HK-2 (cell line): ENCODE results near the gene TES.
"Not testable (repeated sequence)": the region's sequence is repeated elsewhere in the genome, so short reads cannot be mapped to it uniquely, and the experiment has no call there.

Experiments used
- DNase-seq: peaks from one replicate; pipeline ENCODE4 v3.0.0-alpha.2; 2018; ENCODE audit not compliant: unreplicated experiment

TES gene, protein sequence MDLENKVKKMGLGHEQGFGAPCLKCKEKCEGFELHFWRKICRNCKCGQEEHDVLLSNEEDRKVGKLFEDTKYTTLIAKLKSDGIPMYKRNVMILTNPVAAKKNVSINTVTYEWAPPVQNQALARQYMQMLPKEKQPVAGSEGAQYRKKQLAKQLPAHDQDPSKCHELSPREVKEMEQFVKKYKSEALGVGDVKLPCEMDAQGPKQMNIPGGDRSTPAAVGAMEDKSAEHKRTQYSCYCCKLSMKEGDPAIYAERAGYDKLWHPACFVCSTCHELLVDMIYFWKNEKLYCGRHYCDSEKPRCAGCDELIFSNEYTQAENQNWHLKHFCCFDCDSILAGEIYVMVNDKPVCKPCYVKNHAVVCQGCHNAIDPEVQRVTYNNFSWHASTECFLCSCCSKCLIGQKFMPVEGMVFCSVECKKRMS

GRCh38 chr7:116210345-116211005 lies at the start of gene TES:
Gene TES (plus strand): TSS chr7:116210539. CDS start chr7:116210708, 169 bp downstream.
- peak; percentile 82 for DNase-seq

- no peak for DNase-seq
These were observed 48.6 kb upstream of the TES start for GRCh38 chr7:116161728-116162127.

GRCh38 chr7:116162254-116162653 lies 48.1 kb upstream of the TES start:
- no peak for DNase-seq

GRCh38 chr7:116162992-116163391 lies 47.3 kb upstream of the TES start:
- DNase-seq, result no peak

DNA sequence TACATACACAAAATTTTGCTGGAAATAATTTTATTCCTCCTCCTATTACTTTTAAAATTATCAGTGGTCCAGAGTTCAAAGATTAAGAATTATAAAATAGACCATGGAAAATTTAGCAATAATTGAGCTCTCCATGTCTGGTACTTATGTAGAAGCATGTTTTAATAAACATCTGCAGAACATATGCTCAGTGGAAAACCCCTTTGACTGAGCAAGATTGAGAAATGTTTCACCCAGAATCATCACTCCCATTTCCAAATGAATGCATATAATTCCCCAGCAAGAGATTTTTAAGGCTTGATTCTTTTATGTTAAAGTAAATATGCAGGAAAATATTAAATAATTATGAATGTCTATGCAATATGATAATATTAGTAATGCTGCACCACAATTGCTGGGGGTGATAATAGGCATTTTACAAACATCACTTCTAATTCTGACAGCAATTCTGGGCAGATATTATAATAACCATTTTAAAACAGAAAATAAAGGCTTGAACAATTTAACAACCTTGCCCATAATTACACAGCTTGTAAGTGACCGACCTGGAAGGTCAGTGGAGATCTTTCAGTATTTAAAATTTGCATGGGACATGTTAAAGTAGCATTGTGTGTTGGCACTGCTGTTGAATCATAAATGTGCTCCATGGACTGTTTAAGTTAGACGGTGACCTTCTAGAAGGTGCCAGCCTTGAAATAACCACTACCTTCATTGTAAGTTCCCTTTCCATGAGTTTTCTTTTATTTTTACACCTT lies 45.6 kb upstream of the TES start:
- no peak for DNase-seq

DNA sequence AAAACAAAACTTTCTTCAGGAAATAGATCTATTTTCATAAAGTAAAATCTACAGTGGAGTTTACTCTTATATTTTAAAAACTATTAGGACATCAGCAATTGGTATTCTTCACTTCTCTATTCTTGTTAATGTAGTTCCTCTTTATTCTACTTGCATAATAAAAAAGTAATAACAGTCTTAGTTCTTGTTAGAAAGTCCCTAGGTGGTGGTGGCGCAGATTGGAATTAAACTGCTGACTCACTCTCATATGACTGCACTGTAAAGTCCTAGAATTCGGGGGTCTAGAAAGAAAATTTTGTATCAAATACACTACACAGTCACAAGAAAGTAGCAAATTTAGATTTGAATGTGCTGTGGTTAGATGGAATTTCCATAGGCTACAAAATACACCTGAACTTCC lies 44.6 kb upstream of the TES start:
- no peak for DNase-seq

- no peak for DNase-seq
These were observed 44.2 kb upstream of the TES start for GRCh38 chr7:116166156-116166555.

GRCh38 chr7:116167177-116167576 lies 43.2 kb upstream of the TES start:
- no peak for DNase-seq

- DNase-seq, result no peak
These were observed 41.3 kb upstream of the TES start for GRCh38 chr7:116169060-116169459.

GRCh38 chr7:116170180-116170579 lies 40.2 kb upstream of the TES start:
- DNase-seq, result no peak

DNA sequence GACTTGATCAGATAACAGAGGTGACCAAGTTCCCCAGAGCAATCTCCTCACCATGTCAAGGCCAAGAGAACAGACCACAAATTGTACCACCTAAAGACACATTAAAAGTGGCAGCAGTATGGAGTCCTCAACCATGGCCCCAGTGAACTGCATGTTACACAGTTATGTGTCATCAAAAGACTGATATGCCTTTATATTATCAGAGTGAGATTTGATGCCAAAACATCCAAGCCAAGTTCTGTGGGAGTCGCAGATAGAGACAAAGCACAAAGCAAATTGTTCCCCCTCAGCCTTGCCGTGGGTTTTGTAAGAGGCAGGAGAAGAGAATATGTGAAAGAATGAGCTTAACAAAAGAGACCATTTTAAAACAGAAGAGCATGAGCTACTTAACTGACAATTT lies 39.2 kb upstream of the TES start:
- no peak for DNase-seq

GRCh38 chr7:116172353-116172752 lies 38.0 kb upstream of the TES start:
- DNase-seq, result no peak

DNA sequence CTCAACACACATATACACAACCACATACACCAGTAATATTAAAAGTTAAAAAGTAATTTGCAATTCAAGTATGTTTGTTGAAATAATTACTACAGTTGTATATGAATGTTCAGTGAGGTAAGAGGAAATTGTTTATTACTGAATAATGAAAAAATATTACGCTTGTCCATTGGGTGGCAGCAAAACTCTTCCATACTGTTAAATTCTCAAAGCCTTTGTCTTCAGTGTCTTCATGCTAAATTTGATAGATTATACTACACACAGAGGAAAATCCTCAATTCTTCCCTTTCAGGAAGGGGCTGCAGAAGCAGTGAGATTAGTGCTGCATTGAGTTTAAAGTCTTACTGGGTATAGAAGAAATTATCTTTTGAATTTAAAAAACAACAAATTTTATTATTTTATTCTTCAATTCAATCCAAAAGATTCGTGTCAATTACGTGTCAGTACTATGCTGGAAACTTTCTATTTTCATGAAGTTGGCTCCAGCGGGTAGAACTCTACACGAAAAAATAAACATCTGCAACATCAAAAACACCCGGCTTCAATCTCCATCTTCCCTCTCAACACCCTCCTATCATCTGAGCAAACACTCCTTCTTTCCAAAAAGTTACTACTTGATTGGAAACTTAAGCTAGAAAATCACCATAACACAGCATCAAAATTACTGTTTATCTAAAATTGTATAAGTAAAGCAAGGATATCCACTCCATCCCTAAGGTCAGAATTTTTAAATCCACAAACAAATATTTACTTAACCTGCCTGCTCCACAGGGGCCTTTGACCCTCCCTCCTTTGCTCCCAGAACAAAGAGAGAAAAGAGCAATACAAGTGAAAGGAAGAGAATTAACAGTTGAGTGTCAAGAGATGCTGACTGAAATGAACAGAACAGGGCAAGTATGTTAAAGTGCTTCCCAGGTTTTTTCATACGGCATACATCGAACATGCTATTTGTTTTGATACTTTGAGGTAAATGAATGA lies 37.0 kb upstream of the TES start:
- no peak for DNase-seq

- DNase-seq, result not testable (repeated sequence)
These were observed 35.2 kb upstream of the TES start for GRCh38 chr7:116175095-116175494.

GRCh38 chr7:116176226-116176625 lies 34.1 kb upstream of the TES start:
- no peak for DNase-seq

GRCh38 chr7:116177009-116177408 lies 33.3 kb upstream of the TES start:
- no peak for DNase-seq

GRCh38 chr7:116180302-116180701 lies 30.0 kb upstream of the TES start:
- DNase-seq, result peak; percentile 17

GRCh38 chr7:116182023-116182422 lies 28.3 kb upstream of the TES start:
- DNase-seq, result no peak

- no peak for DNase-seq
These were observed 24.9 kb upstream of the TES start for GRCh38 chr7:116185450-116185849.

- DNase-seq, result no peak
These were observed 24.4 kb upstream of the TES start for GRCh38 chr7:116185956-116186355.

DNA sequence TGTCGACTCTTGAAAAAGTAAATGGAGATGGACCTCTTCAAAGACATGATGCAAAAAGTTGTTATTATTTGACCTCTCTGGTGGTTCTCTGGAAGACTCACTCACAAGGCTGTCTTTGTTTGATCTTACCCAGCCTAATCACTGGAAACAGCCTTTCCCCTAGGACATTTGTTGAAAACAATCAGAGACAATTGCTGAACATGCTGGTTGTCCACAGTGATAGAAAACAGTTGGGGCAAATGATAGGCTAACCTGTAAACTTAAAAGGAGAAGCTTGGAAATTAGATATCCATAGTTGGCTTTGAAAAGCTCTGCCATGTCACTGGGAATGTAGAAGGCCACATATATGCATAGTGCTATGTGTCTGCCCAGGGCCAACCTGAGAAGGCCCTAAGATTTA lies 22.9 kb upstream of the TES start:
- DNase-seq, result no peak
